CD4-positive, alpha-beta T cell treated with Interleukin-4 for 1 hour (primary cell): Measurements from ENCODE around the gene RMC1.
"Not testable (repeated sequence)": the region's sequence is repeated elsewhere in the genome, so short reads cannot be mapped to it uniquely, and the experiment has no call there.

Experiments used
- DNase-seq, 2 donors: peaks; one replicate each; pipeline ENCODE4 v3.0.0-alpha.2; 2020 to 2022

RMC1 gene

GRCh38 chr18:23536204-23536603 lies 32.9 kb downstream of the RMC1 start:
- no peak for DNase-seq

GRCh38 chr18:23537274-23537673 lies 34.0 kb downstream of the RMC1 start:
- no peak for DNase-seq

- DNase-seq: no peak
Measured at GRCh38 chr18:23538001-23538400, 34.7 kb downstream of the RMC1 start.

- no peak for DNase-seq
Measured at GRCh38 chr18:23538870-23539269, 35.6 kb downstream of the RMC1 start.

GRCh38 chr18:23539296-23539695 lies 36.0 kb downstream of the RMC1 start:
- no peak for DNase-seq

- DNase-seq: no peak
Measured at GRCh38 chr18:23539911-23540525, 36.7 kb downstream of the RMC1 start.

GRCh38 chr18:23540867-23541266 lies 37.6 kb downstream of the RMC1 start:
- peak; percentile 35 to 50 for DNase-seq

- no peak for DNase-seq
Measured at GRCh38 chr18:23541349-23542093, 38.2 kb downstream of the RMC1 start.

- DNase-seq: no peak
Measured at GRCh38 chr18:23542461-23542860, 39.1 kb downstream of the RMC1 start.

GRCh38 chr18:23545247-23545789 lies 42.0 kb downstream of the RMC1 start:
- DNase-seq: no peak

- no peak for DNase-seq
Measured at GRCh38 chr18:23547306-23547705, 44.0 kb downstream of the RMC1 start.

- no peak for DNase-seq
Measured at GRCh38 chr18:23547846-23548245, 44.5 kb downstream of the RMC1 start.

- DNase-seq: no peak
Measured at GRCh38 chr18:23548275-23548674, 45.0 kb downstream of the RMC1 start.

- no peak for DNase-seq
Measured at GRCh38 chr18:23548719-23549118, 45.4 kb downstream of the RMC1 start.

GRCh38 chr18:23550898-23551297 lies 47.6 kb downstream of the RMC1 start:
- DNase-seq: no peak

- DNase-seq: no peak
Measured at GRCh38 chr18:23551978-23552377, 48.7 kb downstream of the RMC1 start.

GRCh38 chr18:23552505-23552904 lies 49.2 kb downstream of the RMC1 start:
- no peak for DNase-seq

- DNase-seq: no peak
Measured at GRCh38 chr18:23553887-23554286, 50.6 kb downstream of the RMC1 start.

- DNase-seq: no peak
Measured at GRCh38 chr18:23556145-23556780, 53.0 kb downstream of the RMC1 start.

GRCh38 chr18:23557511-23557910 lies 54.2 kb downstream of the RMC1 start:
- not testable (repeated sequence) for DNase-seq

- DNase-seq: no peak
Measured at GRCh38 chr18:23560186-23560585, 56.9 kb downstream of the RMC1 start.

- peak in 1 of 2 donors; percentile 41 for DNase-seq
Measured at GRCh38 chr18:23563377-23564043, 60.2 kb downstream of the RMC1 start.

- no peak for DNase-seq
Measured at GRCh38 chr18:23565916-23566547, 62.7 kb downstream of the RMC1 start.
